H9 (cell line): ENCODE measurements around the gene ERBIN. TPM values are rescaled to one million over a fixed set of nuclear protein-coding genes. Genes with fewer than 3 reads are reported as not detected.

Source experiments
- DNase-seq: peaks from one replicate; pipeline ENCODE4 v3.0.0-alpha.2; 2017
- H2AFZ ChIP-seq: one replicate; pipeline ENCODE4 v1.6.1; 2013; ENCODE audit warnings: mild to moderate bottlenecking, low read length, control low read depth, moderate library complexity
- H2AK5ac ChIP-seq: 2 replicates; pipeline ENCODE4 v1.6.1; 2013; ENCODE audit warnings: low read length, control low read depth, mixed read lengths; ENCODE audit not compliant: insufficient read length
- H2BK120ac ChIP-seq: one replicate; pipeline ENCODE4 v1.6.1; 2013; ENCODE audit warnings: low read depth, mild to moderate bottlenecking, low read length, control low read depth, inconsistent platforms; ENCODE audit not compliant: poor library complexity, severe bottlenecking
- H2BK12ac ChIP-seq: 2 replicates; pipeline ENCODE4 v1.6.1; 2013; ENCODE audit warnings: low read length, control low read depth, mixed read lengths, low read depth; ENCODE audit not compliant: insufficient read length
- H2BK15ac ChIP-seq: 2 replicates; pipeline ENCODE4 v1.6.1; 2013; ENCODE audit warnings: low read depth, low read length, control low read depth
- H2BK20ac ChIP-seq: one replicate; pipeline ENCODE4 v1.6.1; 2013; ENCODE audit warnings: low read depth, mild to moderate bottlenecking, low read length, control low read depth, inconsistent platforms; ENCODE audit not compliant: poor library complexity, severe bottlenecking
- H2BK5ac ChIP-seq: 2 replicates; pipeline ENCODE4 v1.6.1; 2013; ENCODE audit warnings: low read length, control low read depth, mixed read lengths; ENCODE audit not compliant: insufficient read length
- H3K14ac ChIP-seq: 2 replicates; pipeline ENCODE4 v1.6.1; 2013; ENCODE audit warnings: low read length, control low read depth; ENCODE audit not compliant: insufficient read depth
- H3K18ac ChIP-seq: 2 replicates; pipeline ENCODE4 v1.6.1; 2013; ENCODE audit warnings: low read depth, mild to moderate bottlenecking, mixed read lengths, low read length, control low read depth; ENCODE audit not compliant: insufficient read length
- H3K23ac ChIP-seq: 2 replicates; pipeline ENCODE4 v1.6.1; 2013; ENCODE audit warnings: low read length, control low read depth, mixed read lengths, low read depth; ENCODE audit not compliant: insufficient read length
- H3K23me2 ChIP-seq: 2 replicates; pipeline ENCODE4 v1.6.1; 2013; ENCODE audit warnings: low read depth, mild to moderate bottlenecking, mixed read lengths, low read length, control low read depth; ENCODE audit not compliant: insufficient read length, poor library complexity, severe bottlenecking
- H3K27ac ChIP-seq: 2 replicates; pipeline ENCODE4 v1.5.1; 2013; ENCODE audit warnings: low read length, control low read depth, mixed read lengths, low read depth; ENCODE audit not compliant: insufficient read length
- H3K27me3 ChIP-seq: 2 replicates; pipeline ENCODE4 v1.6.1; 2013; ENCODE audit warnings: low read length, control low read depth, inconsistent platforms; ENCODE audit not compliant: insufficient read depth
- H3K4ac ChIP-seq: 2 replicates; pipeline ENCODE4 v1.6.1; 2013; ENCODE audit warnings: low read depth, mild to moderate bottlenecking, control low read depth, inconsistent platforms, low read length, moderate library complexity
- H3K4me1 ChIP-seq: 2 replicates; pipeline ENCODE4 v1.6.1; 2013; ENCODE audit warnings: low read length, control low read depth, inconsistent platforms; ENCODE audit not compliant: insufficient read depth
- H3K4me2 ChIP-seq: 2 replicates; pipeline ENCODE4 v1.6.1; 2013; ENCODE audit warnings: low read length, control low read depth, mixed read lengths; ENCODE audit not compliant: insufficient read length, insufficient read depth
- H3K56ac ChIP-seq: 2 replicates; pipeline ENCODE4 v1.6.1; 2013; ENCODE audit warnings: low read depth, mild to moderate bottlenecking, mixed read lengths, low read length, control low read depth; ENCODE audit not compliant: insufficient read length
- H3K79me1 ChIP-seq: 2 replicates; pipeline ENCODE4 v1.6.1; 2013; ENCODE audit warnings: low read depth, mild to moderate bottlenecking, moderate library complexity, low read length, control low read depth, inconsistent platforms; ENCODE audit not compliant: insufficient read depth, poor library complexity, severe bottlenecking
- H3K79me2 ChIP-seq: 2 replicates; pipeline ENCODE4 v1.6.1; 2013; ENCODE audit warnings: low read length, control low read depth, inconsistent platforms; ENCODE audit not compliant: insufficient read depth
- H3K9ac ChIP-seq: 2 replicates; pipeline ENCODE4 v1.6.1; 2013; ENCODE audit warnings: low read length, control low read depth, mixed read lengths; ENCODE audit not compliant: insufficient read length; ENCODE audit errors: extremely low read depth
- H3K9me3 ChIP-seq: one replicate; pipeline ENCODE4 v1.6.1; 2013; ENCODE audit warnings: low read depth, low read length, inconsistent platforms; ENCODE audit not compliant: control insufficient read depth
- H3T11ph ChIP-seq: one replicate; pipeline ENCODE4 v1.6.1; 2013; ENCODE audit warnings: mild to moderate bottlenecking, low read length, control low read depth, inconsistent platforms
- H4K20me1 ChIP-seq: one replicate; pipeline ENCODE4 v1.6.1; 2013; ENCODE audit not compliant: control insufficient read depth, insufficient read length, insufficient read depth
- H4K5ac ChIP-seq: 2 replicates; pipeline ENCODE4 v1.6.1; 2013; ENCODE audit warnings: low read depth, mild to moderate bottlenecking, mixed read lengths, low read length, control low read depth; ENCODE audit not compliant: insufficient read length
- H4K8ac ChIP-seq: replicated peaks from 2 replicates; pipeline ENCODE4 v1.6.1; 2013; ENCODE audit warnings: low read length, control low read depth, mixed read lengths, low read depth; ENCODE audit not compliant: insufficient read length
- H4K91ac ChIP-seq: 2 replicates; pipeline ENCODE4 v1.6.1; 2013; ENCODE audit warnings: low read depth, mild to moderate bottlenecking, moderate library complexity, mixed read lengths, low read length, control low read depth; ENCODE audit not compliant: insufficient read length
- H3K27ac Mint-ChIP-seq, 3 experiments: 2 replicates in 2 of 3; 3 replicates in 1 of 3; pipeline ENCODE4 v1.8.0; 2020 to 2021; ENCODE audit warnings: mixed read lengths in 3 of 3, mild to moderate bottlenecking in 1 of 3, moderate library complexity in 1 of 3
- H3K27me3 Mint-ChIP-seq: 2 replicates; pipeline ENCODE4 v1.8.0; 2021; ENCODE audit warnings: low read depth, mild to moderate bottlenecking, moderate library complexity, mixed read lengths
- H3K36me3 Mint-ChIP-seq, 3 experiments: 2 replicates in 2 of 3; 3 replicates in 1 of 3; pipeline ENCODE4 v1.8.0; 2020 to 2021; ENCODE audit warnings: low read depth in 3 of 3, mixed read lengths in 3 of 3; ENCODE audit not compliant: insufficient read depth in 1 of 3
- H3K4me1 Mint-ChIP-seq, 2 experiments: 2 replicates each; pipeline ENCODE4 v1.8.0; 2020; ENCODE audit warnings: mixed read lengths in 2 of 2
- H3K4me3 Mint-ChIP-seq, 2 experiments: 2 replicates in 1 of 2; 3 replicates in 1 of 2; pipeline ENCODE4 v1.8.0; 2020 to 2021; ENCODE audit warnings: mild to moderate bottlenecking in 2 of 2, mixed read lengths in 2 of 2, moderate library complexity in 1 of 2
- H3K9me3 Mint-ChIP-seq, 2 experiments: 2 replicates in 1 of 2; 3 replicates in 1 of 2; pipeline ENCODE4 v1.8.0; 2020; ENCODE audit warnings: mild to moderate bottlenecking in 2 of 2, mixed read lengths in 2 of 2, moderate library complexity in 1 of 2
- CTCF ChIP-seq: fragments of 200-600 bp; sonication (generic); conservative IDR thresholded peaks from 3 replicates; pipeline ENCODE4 v1.8.0; 2021; ENCODE audit warnings: antibody characterized with exemption, mild to moderate bottlenecking
- WGBS: extraction: QIAGEN DNeasy Blood & Tissue Kit; methylation state at CpG from one replicate; pipeline ENCODE4 v1.1.7; 2013; ENCODE audit warnings: missing lambda C conversion rate, low lambda C conversion rate, mixed read lengths; ENCODE audit not compliant: insufficient read length; ENCODE audit errors: extremely low coverage; 5-methylcytosine and 5-hydroxymethylcytosine counted together
- total RNA-seq: library from RNA; stranded (reverse); gene quantifications from 2 replicates; pipeline ENCODE4 v1.2.1, GENCODE V29; 2021

ERBIN gene
- total RNA-seq, 1 experiment from 2014 or later, result 42.9 TPM

DNA sequence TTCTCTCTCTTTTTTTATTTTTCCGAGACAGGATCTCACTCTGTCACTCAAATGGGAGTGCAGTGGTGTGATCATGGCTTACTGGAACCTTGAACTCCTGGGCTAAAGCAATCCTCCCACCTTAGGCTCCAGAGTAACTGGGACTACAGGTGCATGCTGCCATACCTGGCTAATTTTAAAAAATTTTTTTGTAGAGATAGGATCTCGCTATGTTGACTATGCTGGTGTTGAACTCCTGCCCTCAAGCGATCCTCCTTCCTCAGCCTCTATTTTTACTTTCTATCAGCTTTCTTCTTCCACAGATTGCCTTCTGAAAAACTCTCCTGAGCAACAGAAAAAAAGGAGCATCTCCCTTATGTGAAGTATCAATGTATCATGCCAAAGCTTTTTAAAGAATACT lies 14.1 kb upstream of the ERBIN start:
- Histone ChIP-seq H3K23ac (no peak overlapping the region), H3K18ac (no peak overlapping the region), H3K4me2 (no peak overlapping the region), H2BK20ac (no peak overlapping the region), H4K91ac (no peak overlapping the region), H3T11ph (no peak overlapping the region), H3K9me3 (no peaks in the 10 kb centered on the region), H3K4me1 (peaks cover 2% of the 10 kb centered on the region; the same call in 1 of the 2 replicates), H3K79me2 (no peaks in the 10 kb centered on the region), H3K79me1 (no peaks in the 10 kb centered on the region), H2BK120ac (no peak overlapping the region), H4K20me1 (no peaks in the 10 kb centered on the region), H3K4ac (no peak overlapping the region), H3K56ac (no peak overlapping the region), H2AFZ (no peak overlapping the region), H3K9ac (no peak overlapping the region), H2BK15ac (no peak overlapping the region), H4K5ac (no peak overlapping the region), H3K23me2 (no peaks in the 10 kb centered on the region), H4K8ac (no peak overlapping the region), H3K27me3 (no peaks in the 10 kb centered on the region), H2AK5ac (no peak overlapping the region), H2BK12ac (no peak overlapping the region), H3K14ac (no peak overlapping the region), H3K27ac (no peak overlapping the region), H2BK5ac (no peak overlapping the region)
- Mint-ChIP-seq H3K27ac (no peak overlapping the region), H3K4me1 (peaks cover 0 to 3% of the 10 kb centered on the region in 2 experiments; a peak in 1 of 4 replicates), H3K4me3 (no peak overlapping the region), H3K36me3 (no peaks in the 10 kb centered on the region), H3K27me3 (no peaks in the 10 kb centered on the region), H3K9me3 (no peaks in the 10 kb centered on the region)
- no CpG with 5 or more reads among the region's 3 CpGs for WGBS
- DNase-seq, result no peak
- no peak for TF ChIP-seq CTCF
